Measurements from ENCODE around the gene KCNB1.
A peak's percentile ranks its signal among the peaks of the same experiment; 100 is the strongest.

- TF ChIP-seq CTCF (IDR thresholded peaks at IDR 0.05; ENCODE audit: low read depth, low read length, missing input control) (no peak), ZBTB33 (IDR thresholded peaks at IDR 0.05) (no peak), RAD21 (IDR thresholded peaks at IDR 0.05) (peak in 1 of 2 donors; percentile 9), REST (IDR thresholded peaks at IDR 0.05) (peak; percentile 71), ATF3 (IDR thresholded peaks at IDR 0.05) (no peak), MAX (IDR thresholded peaks at IDR 0.05) (no peak), EGR1 (IDR thresholded peaks at IDR 0.05; ENCODE audit: low read depth in 2 of 2) (no peak)
Observed at GRCh38 chr20:49360242-49360968, 122.1 kb downstream of the KCNB1 start.
